Measurements from ENCODE around the gene PALMD. TPM values are rescaled to one million over a fixed set of nuclear protein-coding genes. Genes with fewer than 3 reads are reported as not detected.

PALMD gene, protein sequence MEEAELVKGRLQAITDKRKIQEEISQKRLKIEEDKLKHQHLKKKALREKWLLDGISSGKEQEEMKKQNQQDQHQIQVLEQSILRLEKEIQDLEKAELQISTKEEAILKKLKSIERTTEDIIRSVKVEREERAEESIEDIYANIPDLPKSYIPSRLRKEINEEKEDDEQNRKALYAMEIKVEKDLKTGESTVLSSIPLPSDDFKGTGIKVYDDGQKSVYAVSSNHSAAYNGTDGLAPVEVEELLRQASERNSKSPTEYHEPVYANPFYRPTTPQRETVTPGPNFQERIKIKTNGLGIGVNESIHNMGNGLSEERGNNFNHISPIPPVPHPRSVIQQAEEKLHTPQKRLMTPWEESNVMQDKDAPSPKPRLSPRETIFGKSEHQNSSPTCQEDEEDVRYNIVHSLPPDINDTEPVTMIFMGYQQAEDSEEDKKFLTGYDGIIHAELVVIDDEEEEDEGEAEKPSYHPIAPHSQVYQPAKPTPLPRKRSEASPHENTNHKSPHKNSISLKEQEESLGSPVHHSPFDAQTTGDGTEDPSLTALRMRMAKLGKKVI
- total RNA-seq, result 7.4 TPM
- 21.2 TPM for polyA plus RNA-seq
- long read RNA-seq, donor 1, result 0 reads
- long read RNA-seq, donor 2, partial matches to known transcripts, result 0 of 2 reads
- long read RNA-seq, donor 2, other reads (novel, unspliced or antisense), result 0 of 2 reads
- long read RNA-seq, donor 3, full-length matches to known transcripts, result 2 of 8 reads
- long read RNA-seq, donor 3, partial matches to known transcripts, result 6 of 8 reads
- long read RNA-seq, donor 3, other reads (novel, unspliced or antisense), result 0 of 8 reads
- long read RNA-seq, donor 4, partial matches to known transcripts, result 0 of 1 reads
- long read RNA-seq, donor 4, other reads (novel, unspliced or antisense), result 0 of 1 reads
- long read RNA-seq, donor 5, full-length matches to known transcripts, result 3 of 3 reads
- long read RNA-seq, donor 5, partial matches to known transcripts, result 0 of 3 reads
- long read RNA-seq, donor 5, other reads (novel, unspliced or antisense), result 0 of 3 reads
- long read RNA-seq, donor 6, result 0 reads
- long read RNA-seq, donor 7, partial matches to known transcripts, result 0 of 1 reads
- long read RNA-seq, donor 7, other reads (novel, unspliced or antisense), result 0 of 1 reads
- long read RNA-seq, donor 8, partial matches to known transcripts, result 0 of 1 reads
- long read RNA-seq, donor 8, other reads (novel, unspliced or antisense), result 0 of 1 reads
- long read RNA-seq, donor 9, partial matches to known transcripts, result 0 of 1 reads
- long read RNA-seq, donor 9, other reads (novel, unspliced or antisense), result 0 of 1 reads
- long read RNA-seq, donor 10, result 0 reads

DNA sequence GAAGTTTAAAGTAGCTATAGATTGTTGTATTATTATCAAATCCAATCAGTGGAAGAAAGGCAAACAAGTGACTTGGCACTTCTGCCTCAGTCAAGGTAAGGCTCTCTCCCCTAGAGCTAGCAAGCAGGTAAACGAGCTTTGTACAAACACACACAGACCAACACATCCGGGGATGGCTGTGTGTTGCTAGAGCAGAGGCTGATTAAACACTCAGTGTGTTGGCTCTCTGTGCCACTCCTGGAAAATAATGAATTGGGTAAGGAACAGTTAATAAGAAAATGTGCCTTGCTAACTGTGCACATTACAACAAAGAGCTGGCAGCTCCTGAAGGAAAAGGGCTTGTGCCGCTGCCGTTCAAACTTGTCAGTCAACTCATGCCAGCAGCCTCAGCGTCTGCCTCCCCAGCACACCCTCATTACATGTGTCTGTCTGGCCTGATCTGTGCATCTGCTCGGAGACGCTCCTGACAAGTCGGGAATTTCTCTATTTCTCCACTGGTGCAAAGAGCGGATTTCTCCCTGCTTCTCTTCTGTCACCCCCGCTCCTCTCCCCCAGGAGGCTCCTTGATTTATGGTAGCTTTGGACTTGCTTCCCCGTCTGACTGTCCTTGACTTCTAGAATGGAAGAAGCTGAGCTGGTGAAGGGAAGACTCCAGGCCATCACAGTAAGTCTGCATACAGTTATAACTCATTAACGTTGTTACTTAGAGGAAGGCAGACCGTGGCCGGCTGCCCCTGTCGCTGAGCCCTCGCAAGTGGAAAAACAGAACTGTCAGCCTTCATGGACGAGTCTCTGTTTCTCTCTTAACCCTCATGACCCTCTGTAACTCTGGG lies at the start of gene PALMD:
TSS of gene PALMD (plus strand) at position 415 of the 833 bp plus-strand sequence. CDS start at position 620, 205 bp downstream.
- DNase-seq (ENCODE audit: low read depth in 6 of 9, low spot score in 9 of 9), result no peak
- peak within 1 kb of the TSS; percentile 4 to 32 for H3K4me3 ChIP-seq (ENCODE audit: low read length in 2 of 2)
- peak within 1 kb of the TSS; percentile 72 to 81 for H3K27ac ChIP-seq (ENCODE audit: low read depth in 1 of 2, low read length in 1 of 2)
- WGBS, result 38% methylated on average over 17 of the region's 17 CpGs
- no peaks in the 10 kb centered on the region for H3K4me1 ChIP-seq (ENCODE audit: control insufficient read depth in 2 of 2, insufficient read depth in 2 of 2, low read length in 2 of 2)
- peaks cover 0 to 20% of the 10 kb centered on the region in 2 donors for H3K27me3 ChIP-seq (ENCODE audit: control insufficient read depth in 2 of 2, insufficient read depth in 1 of 2, low read length in 1 of 2)
- no peaks in the 10 kb centered on the region for H3K9me3 ChIP-seq (ENCODE audit: control insufficient read depth in 2 of 2, insufficient read depth in 1 of 2, low read length in 1 of 2)
- no peaks in the 10 kb centered on the region for H3K36me3 ChIP-seq (ENCODE audit: control insufficient read depth in 2 of 2, insufficient read depth in 2 of 2, low read length in 1 of 2)

DNA sequence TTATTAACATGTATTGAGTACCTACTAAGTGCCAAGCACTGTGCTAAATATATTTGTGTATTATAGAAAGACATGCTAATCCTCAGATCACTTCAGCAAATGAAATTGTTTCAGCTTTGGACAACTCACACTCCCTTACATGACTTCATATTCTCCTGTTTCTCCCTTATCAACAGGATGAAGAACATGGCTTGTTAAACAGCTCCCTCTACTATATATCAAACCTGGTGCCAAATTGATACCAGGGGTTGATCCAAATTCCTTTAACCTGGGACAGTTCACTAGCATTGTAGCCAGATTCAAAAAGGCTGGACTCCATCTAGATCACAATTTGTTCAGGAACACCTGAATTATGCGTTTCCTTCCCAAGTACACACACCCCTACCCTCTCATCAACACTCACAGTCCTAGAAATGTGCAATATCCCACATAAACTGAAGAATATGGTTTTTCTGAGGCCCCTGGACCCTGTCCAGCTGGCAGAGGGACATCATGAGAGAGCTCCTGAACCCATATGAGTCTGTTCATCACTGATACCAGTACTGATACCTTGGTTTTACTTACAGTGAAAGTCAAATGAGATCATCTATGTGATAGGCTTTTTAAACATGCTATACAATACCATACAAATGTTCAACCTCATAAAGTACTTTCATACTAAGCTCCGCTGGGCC lies 47.0 kb upstream of the PALMD start:
- Histone ChIP-seq H3K27ac (ENCODE audit: low read depth in 1 of 2, low read length in 1 of 2) (no peak overlapping the region), H3K4me1 (ENCODE audit: control insufficient read depth in 2 of 2, insufficient read depth in 2 of 2, low read length in 2 of 2) (no peaks in the 10 kb centered on the region), H3K36me3 (ENCODE audit: control insufficient read depth in 2 of 2, insufficient read depth in 2 of 2, low read length in 1 of 2) (no peaks in the 10 kb centered on the region), H3K4me3 (ENCODE audit: low read length in 2 of 2) (no peak overlapping the region), H3K9me3 (ENCODE audit: control insufficient read depth in 2 of 2, insufficient read depth in 1 of 2, low read length in 1 of 2) (no peaks in the 10 kb centered on the region), H3K27me3 (ENCODE audit: control insufficient read depth in 2 of 2, insufficient read depth in 1 of 2, low read length in 1 of 2) (no peaks in the 10 kb centered on the region)
- WGBS, result 93% methylated on average over 2 of the region's 2 CpGs
- DNase-seq (ENCODE audit: low read depth in 6 of 9, low spot score in 9 of 9), result no peak

DNA sequence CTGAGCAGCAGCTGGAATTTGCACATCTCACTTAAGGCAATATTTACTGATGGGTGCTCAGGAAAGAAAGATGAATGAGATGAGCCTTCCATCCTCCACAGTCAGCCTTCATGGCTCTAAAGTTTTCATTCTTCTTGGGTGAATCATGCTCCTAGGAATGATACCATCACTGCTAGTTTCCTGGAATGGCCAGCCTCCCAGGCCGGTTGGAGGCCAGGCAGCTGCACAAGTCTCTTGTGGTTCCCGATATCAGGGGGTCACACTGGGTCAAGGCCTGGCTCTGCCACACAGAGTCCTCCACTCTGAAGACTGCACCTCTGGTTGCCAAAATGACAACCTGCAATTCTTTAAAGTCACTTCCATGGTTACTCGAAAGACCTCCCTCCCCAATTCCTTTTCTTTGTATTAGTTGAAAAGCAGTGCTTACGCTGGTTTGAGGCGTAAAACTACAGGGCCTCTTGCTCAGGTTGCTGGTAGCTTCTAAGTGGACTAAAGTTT lies 46.2 kb upstream of the PALMD start:
- WGBS, result 96% methylated on average over 5 of the region's 5 CpGs
- no peak overlapping the region for H3K27ac ChIP-seq (ENCODE audit: low read depth in 1 of 2, low read length in 1 of 2)
- no peaks in the 10 kb centered on the region for H3K36me3 ChIP-seq (ENCODE audit: control insufficient read depth in 2 of 2, insufficient read depth in 2 of 2, low read length in 1 of 2)
- no peak for DNase-seq (ENCODE audit: low read depth in 6 of 9, low spot score in 9 of 9)
- no peaks in the 10 kb centered on the region for H3K27me3 ChIP-seq (ENCODE audit: control insufficient read depth in 2 of 2, insufficient read depth in 1 of 2, low read length in 1 of 2)
- no peak overlapping the region for H3K4me3 ChIP-seq (ENCODE audit: low read length in 2 of 2)
- H3K4me1 ChIP-seq (ENCODE audit: control insufficient read depth in 2 of 2, insufficient read depth in 2 of 2, low read length in 2 of 2), result no peaks in the 10 kb centered on the region
- no peaks in the 10 kb centered on the region for H3K9me3 ChIP-seq (ENCODE audit: control insufficient read depth in 2 of 2, insufficient read depth in 1 of 2, low read length in 1 of 2)

DNA sequence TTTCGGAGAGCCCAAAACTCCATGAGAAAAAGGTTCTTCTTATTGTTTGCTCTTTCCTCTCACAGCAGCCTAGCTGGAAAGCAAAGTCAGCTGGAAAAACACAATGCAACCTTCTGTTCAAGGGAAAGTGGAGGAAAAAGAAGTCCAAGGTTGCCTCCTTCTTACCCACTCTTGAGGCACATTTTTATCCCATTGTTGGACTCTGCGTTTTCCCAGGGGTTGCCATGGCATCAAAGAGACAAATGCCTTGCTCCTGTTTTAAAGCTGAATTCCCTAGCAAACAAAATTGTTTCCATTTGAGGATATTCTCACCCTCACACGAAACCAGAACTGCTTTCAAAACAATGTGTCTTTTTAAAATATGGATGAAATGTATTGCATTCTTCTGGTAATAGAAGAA lies 45.1 kb upstream of the PALMD start:
- no peak for DNase-seq (ENCODE audit: low read depth in 6 of 9, low spot score in 9 of 9)
- H3K27me3 ChIP-seq (ENCODE audit: control insufficient read depth in 2 of 2, insufficient read depth in 1 of 2, low read length in 1 of 2), result no peaks in the 10 kb centered on the region
- WGBS, result 93% methylated on average over 3 of the region's 3 CpGs
- no peaks in the 10 kb centered on the region for H3K9me3 ChIP-seq (ENCODE audit: control insufficient read depth in 2 of 2, insufficient read depth in 1 of 2, low read length in 1 of 2)
- H3K36me3 ChIP-seq (ENCODE audit: control insufficient read depth in 2 of 2, insufficient read depth in 2 of 2, low read length in 1 of 2), result no peaks in the 10 kb centered on the region
- no peak overlapping the region for H3K27ac ChIP-seq (ENCODE audit: low read depth in 1 of 2, low read length in 1 of 2)
- H3K4me1 ChIP-seq (ENCODE audit: control insufficient read depth in 2 of 2, insufficient read depth in 2 of 2, low read length in 2 of 2), result no peaks in the 10 kb centered on the region
- no peak overlapping the region for H3K4me3 ChIP-seq (ENCODE audit: low read length in 2 of 2)

DNA sequence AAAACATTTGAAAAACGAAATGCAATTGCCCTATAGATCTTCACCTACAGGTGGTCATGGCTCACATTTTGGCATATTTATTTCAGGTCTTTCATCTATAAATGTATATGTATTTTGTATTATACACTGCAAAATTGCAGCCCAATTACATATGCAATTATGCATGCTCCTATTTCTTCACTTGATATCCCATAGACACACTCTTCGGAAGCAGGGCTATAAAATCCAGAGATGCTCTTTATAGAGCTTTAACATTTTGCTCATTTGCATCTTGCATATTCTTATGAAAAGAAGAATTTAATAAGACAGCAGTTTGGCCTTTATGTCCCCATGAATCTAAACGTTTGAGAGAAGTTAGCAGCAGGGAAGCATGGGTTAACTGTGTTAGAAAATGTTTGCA lies 44.7 kb upstream of the PALMD start:
- H3K36me3 ChIP-seq (ENCODE audit: control insufficient read depth in 2 of 2, insufficient read depth in 2 of 2, low read length in 1 of 2), result no peaks in the 10 kb centered on the region
- H3K4me1 ChIP-seq (ENCODE audit: control insufficient read depth in 2 of 2, insufficient read depth in 2 of 2, low read length in 2 of 2), result no peaks in the 10 kb centered on the region
- H3K27me3 ChIP-seq (ENCODE audit: control insufficient read depth in 2 of 2, insufficient read depth in 1 of 2, low read length in 1 of 2), result no peaks in the 10 kb centered on the region
- DNase-seq (ENCODE audit: low read depth in 6 of 9, low spot score in 9 of 9), result no peak
- H3K27ac ChIP-seq (ENCODE audit: low read depth in 1 of 2, low read length in 1 of 2), result no peak overlapping the region
- WGBS, result 80% methylated on average over 3 of the region's 3 CpGs
- no peaks in the 10 kb centered on the region for H3K9me3 ChIP-seq (ENCODE audit: control insufficient read depth in 2 of 2, insufficient read depth in 1 of 2, low read length in 1 of 2)
- H3K4me3 ChIP-seq (ENCODE audit: low read length in 2 of 2), result no peak overlapping the region

DNA sequence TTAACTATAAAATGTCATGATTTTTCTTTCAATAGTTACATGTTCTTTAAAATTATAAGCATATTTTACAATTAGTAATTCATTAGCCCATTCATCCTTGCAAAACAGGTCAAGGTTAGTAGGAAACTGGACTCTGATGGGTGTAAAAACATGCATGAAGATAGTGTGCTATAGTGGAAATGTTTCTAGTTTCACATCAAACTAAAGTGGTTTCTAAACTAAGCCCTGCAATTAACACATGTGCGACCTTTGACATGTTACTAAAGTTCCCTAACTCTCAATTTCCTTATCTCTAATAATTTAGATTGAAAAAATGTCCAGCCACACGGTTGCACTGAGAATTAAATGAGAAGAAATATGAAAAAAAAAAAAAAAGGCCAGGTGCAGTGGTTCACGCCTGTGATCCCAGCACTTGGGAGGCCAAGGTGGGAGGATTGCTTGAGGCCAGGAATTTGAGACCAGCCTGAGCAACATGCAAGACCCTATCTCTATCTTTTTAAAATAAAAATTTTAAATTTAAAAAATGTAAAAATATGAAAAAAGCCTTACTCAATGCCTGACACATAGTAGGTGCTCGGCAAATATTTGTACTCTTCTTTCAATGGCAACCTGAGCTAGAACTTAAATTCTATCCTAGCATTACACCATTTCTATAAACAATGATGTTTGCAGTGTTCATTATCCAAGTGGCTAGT lies 44.1 kb upstream of the PALMD start:
- Histone ChIP-seq H3K4me1 (ENCODE audit: control insufficient read depth in 2 of 2, insufficient read depth in 2 of 2, low read length in 2 of 2) (no peaks in the 10 kb centered on the region), H3K27ac (ENCODE audit: low read depth in 1 of 2, low read length in 1 of 2) (no peak overlapping the region), H3K27me3 (ENCODE audit: control insufficient read depth in 2 of 2, insufficient read depth in 1 of 2, low read length in 1 of 2) (no peaks in the 10 kb centered on the region), H3K4me3 (ENCODE audit: low read length in 2 of 2) (no peak overlapping the region), H3K36me3 (ENCODE audit: control insufficient read depth in 2 of 2, insufficient read depth in 2 of 2, low read length in 1 of 2) (no peaks in the 10 kb centered on the region), H3K9me3 (ENCODE audit: control insufficient read depth in 2 of 2, insufficient read depth in 1 of 2, low read length in 1 of 2) (no peaks in the 10 kb centered on the region)
- no peak for DNase-seq (ENCODE audit: low read depth in 6 of 9, low spot score in 9 of 9)
- 95% methylated on average over 4 of the region's 4 CpGs for WGBS

DNA sequence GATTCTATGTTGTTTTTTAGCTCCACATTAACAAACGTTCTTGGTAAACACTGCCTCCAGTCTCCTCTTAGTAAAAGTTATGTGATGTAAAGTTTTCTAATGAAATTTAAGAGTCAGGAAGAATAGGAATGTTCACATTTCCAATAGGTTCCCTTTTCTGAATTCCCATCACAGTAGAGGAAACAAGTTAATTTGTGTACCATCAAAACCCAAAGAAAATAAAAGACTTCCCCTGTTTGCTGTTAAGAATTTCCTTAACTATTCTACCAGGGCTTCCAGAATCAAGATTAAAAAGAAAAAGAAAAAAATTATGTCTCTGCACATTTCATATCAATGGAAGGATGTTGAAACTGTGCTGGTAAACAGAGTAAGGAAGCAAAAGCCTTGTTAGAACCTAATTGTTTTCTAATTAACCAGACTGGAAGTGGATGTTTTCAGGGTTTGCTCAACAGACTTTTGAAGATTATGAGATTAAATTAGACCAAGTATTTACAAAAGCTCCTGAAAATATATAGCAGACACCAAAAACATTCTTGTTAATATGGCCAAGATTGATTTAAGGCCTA lies 43.4 kb upstream of the PALMD start:
- no peak for DNase-seq (ENCODE audit: low read depth in 6 of 9, low spot score in 9 of 9)
- H3K36me3 ChIP-seq (ENCODE audit: control insufficient read depth in 2 of 2, insufficient read depth in 2 of 2, low read length in 1 of 2), result no peaks in the 10 kb centered on the region
- no peak overlapping the region for H3K4me3 ChIP-seq (ENCODE audit: low read length in 2 of 2)
- no peaks in the 10 kb centered on the region for H3K27me3 ChIP-seq (ENCODE audit: control insufficient read depth in 2 of 2, insufficient read depth in 1 of 2, low read length in 1 of 2)
- WGBS, result 87% methylated on average over 1 of the region's 1 CpG
- H3K27ac ChIP-seq (ENCODE audit: low read depth in 1 of 2, low read length in 1 of 2), result no peak overlapping the region
- no peaks in the 10 kb centered on the region for H3K4me1 ChIP-seq (ENCODE audit: control insufficient read depth in 2 of 2, insufficient read depth in 2 of 2, low read length in 2 of 2)
- H3K9me3 ChIP-seq (ENCODE audit: control insufficient read depth in 2 of 2, insufficient read depth in 1 of 2, low read length in 1 of 2), result no peaks in the 10 kb centered on the region
